Mesangial cell (primary cell): ENCODE results near the gene NUS1. TPM values are rescaled to one million over a fixed set of nuclear protein-coding genes. Genes with fewer than 3 reads are reported as not detected.

Source experiments
- total RNA-seq: library from RNA; depleted of rRNA; stranded (reverse); fragments of >200 nt; gene quantifications from 2 replicates; pipeline ENCODE4 v1.2.3, GENCODE V29; 2015

The NUS1 gene
- 14.2 and 18.4 TPM in 2 replicates for total RNA-seq

GRCh38 chr6:117674991-117675657 is at the start of gene NUS1:
NUS1 (plus strand) TSS chr6:117675469; CDS start chr6:117675671, 202 bp downstream.

Other genes with a start within 250 kb of the NUS1 start
- gene ROS1, start 249.5 kb upstream of the NUS1 start, total RNA-seq: 0.13 and 1.1 TPM in 2 replicates
- 30.0 and 74.8 TPM in 2 replicates for gene DCBLD1, start 192.8 kb upstream of the NUS1 start, total RNA-seq
- 15.8 and 21.5 TPM in 2 replicates for gene GOPC, start 73.0 kb upstream of the NUS1 start, total RNA-seq
- gene SLC35F1, start 231.8 kb downstream of the NUS1 start, total RNA-seq: 0.33 TPM in 1 of 2 replicates, not detected in the other